Gastroesophageal sphincter (tissue), 3 donors: ENCODE measurements around the gene RBM47.

Source experiments
- EP300 ChIP-seq: sonication (generic); formaldehyde crosslinking; IDR thresholded peaks from one replicate; pipeline ENCODE4 v1.6.1; 2017; ENCODE audit warnings: antibody characterized with exemption, mild to moderate bottlenecking
- POLR2A ChIP-seq, 2 donors: fragments of 450-650 bp; IDR thresholded peaks; one replicate each; pipeline ENCODE4 v1.6.1; 2017; ENCODE audit warnings: antibody characterized with exemption in 2 of 2, mild to moderate bottlenecking in 2 of 2, moderate library complexity in 1 of 2
- POLR2AphosphoS5 ChIP-seq: sonication (generic); formaldehyde crosslinking; IDR thresholded peaks from one replicate; pipeline ENCODE4 v1.6.1; 2017; ENCODE audit warnings: antibody characterized with exemption
- TF ChIP-seq, protein P1 (sequence below), 4 experiments: fragments of 200-600 bp in 2 of 4; fragments of 450-650 bp in 2 of 4; sonication (generic) in 1 of 4; IDR thresholded peaks; one replicate each; pipeline ENCODE4 v1.5.1; 2017 to 2019; ENCODE audit warnings: antibody characterized with exemption in 4 of 4, mild to moderate bottlenecking in 2 of 4, moderate library complexity in 2 of 4

- no peak for TF ChIP-seq POLR2AphosphoS5
- TF ChIP-seq, protein P1, sequence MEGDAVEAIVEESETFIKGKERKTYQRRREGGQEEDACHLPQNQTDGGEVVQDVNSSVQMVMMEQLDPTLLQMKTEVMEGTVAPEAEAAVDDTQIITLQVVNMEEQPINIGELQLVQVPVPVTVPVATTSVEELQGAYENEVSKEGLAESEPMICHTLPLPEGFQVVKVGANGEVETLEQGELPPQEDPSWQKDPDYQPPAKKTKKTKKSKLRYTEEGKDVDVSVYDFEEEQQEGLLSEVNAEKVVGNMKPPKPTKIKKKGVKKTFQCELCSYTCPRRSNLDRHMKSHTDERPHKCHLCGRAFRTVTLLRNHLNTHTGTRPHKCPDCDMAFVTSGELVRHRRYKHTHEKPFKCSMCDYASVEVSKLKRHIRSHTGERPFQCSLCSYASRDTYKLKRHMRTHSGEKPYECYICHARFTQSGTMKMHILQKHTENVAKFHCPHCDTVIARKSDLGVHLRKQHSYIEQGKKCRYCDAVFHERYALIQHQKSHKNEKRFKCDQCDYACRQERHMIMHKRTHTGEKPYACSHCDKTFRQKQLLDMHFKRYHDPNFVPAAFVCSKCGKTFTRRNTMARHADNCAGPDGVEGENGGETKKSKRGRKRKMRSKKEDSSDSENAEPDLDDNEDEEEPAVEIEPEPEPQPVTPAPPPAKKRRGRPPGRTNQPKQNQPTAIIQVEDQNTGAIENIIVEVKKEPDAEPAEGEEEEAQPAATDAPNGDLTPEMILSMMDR (IDR thresholded peaks at IDR 0.05): no peak
- no peak for TF ChIP-seq POLR2A (IDR thresholded peaks at IDR 0.05)
- TF ChIP-seq EP300: no peak
These were observed 137.0 kb downstream of the RBM47 start for GRCh38 chr4:40492691-40493090.
